WTC11 (cell line): Measurements from ENCODE around the gene CALM3. TPM values are rescaled to one million over a fixed set of nuclear protein-coding genes. Genes with fewer than 3 reads are reported as not detected.
A peak's percentile ranks its signal among the peaks of the same experiment; 100 is the strongest.
"Not testable (repeated sequence)": the region's sequence is repeated elsewhere in the genome, so short reads cannot be mapped to it uniquely, and the experiment has no call there.

Experiments used
- ATAC-seq: fragments of 200-7000 bp; cut with Tn5 transposase; 2 replicates; pipeline ENCODE4 v1.10.0; 2021; ENCODE audit warnings: mild to moderate bottlenecking, moderate library complexity
- CTCF ChIA-PET: fragments of 300-600 bp; sonication (Branson Sonifier 250); formaldehyde crosslinking; loops from one replicate; lab custom pipeline; 2021; ENCODE audit warnings: antibody characterized with exemption; lab: Charles Lee
- POLR2A ChIA-PET: fragments of 350-600 bp; sonication (Branson Sonifier 250); formaldehyde crosslinking; loops from one replicate; lab custom pipeline; 2021; ENCODE audit warnings: antibody characterized with exemption; lab: Charles Lee
- DNase-seq: peaks from one replicate; pipeline ENCODE4 v3.0.0; 2021; ENCODE audit warnings: low spot score
- H3K27ac Mint-ChIP-seq: 2 replicates; pipeline ENCODE4 v1.8.0; 2021; ENCODE audit warnings: mixed read lengths
- H3K27me3 Mint-ChIP-seq: 2 replicates; pipeline ENCODE4 v1.8.0; 2021; ENCODE audit warnings: low read depth, mild to moderate bottlenecking, moderate library complexity, mixed read lengths
- H3K36me3 Mint-ChIP-seq: 2 replicates; pipeline ENCODE4 v1.8.0; 2021; ENCODE audit warnings: mixed read lengths
- H3K4me1 Mint-ChIP-seq: 2 replicates; pipeline ENCODE4 v1.8.0; 2022; ENCODE audit warnings: mixed read lengths
- H3K4me3 Mint-ChIP-seq: 2 replicates; pipeline ENCODE4 v1.8.0; 2021; ENCODE audit warnings: mild to moderate bottlenecking, moderate library complexity, mixed read lengths
- H3K9me3 Mint-ChIP-seq: 2 replicates; pipeline ENCODE4 v1.8.0; 2021; ENCODE audit warnings: mixed read lengths
- CREM ChIP-seq: sonication (generic); formaldehyde crosslinking; IDR thresholded peaks from 2 replicates; pipeline ENCODE4 v1.8.1; 2022; ENCODE audit warnings: mild to moderate bottlenecking, missing genetic modification reagents, moderate library complexity
- FOXJ3 ChIP-seq: sonication (generic); formaldehyde crosslinking; IDR thresholded peaks from 2 replicates; pipeline ENCODE4 v1.9.0; 2021; ENCODE audit warnings: missing genetic modification reagents, mild to moderate bottlenecking, borderline replicate concordance
- HMGA2 ChIP-seq: fragments of 250-450 bp; sonication (Bioruptor Pico); IDR thresholded peaks from 2 replicates; pipeline ENCODE4 v1.4.0; 2021; ENCODE audit warnings: mild to moderate bottlenecking, moderate library complexity
- MYBL2 ChIP-seq: sonication (generic); formaldehyde crosslinking; IDR thresholded peaks from 2 replicates; pipeline ENCODE4 v1.8.1; 2023; ENCODE audit warnings: mild to moderate bottlenecking, moderate library complexity, missing genetic modification reagents
- NFATC4 ChIP-seq: fragments of 250-450 bp; sonication (Bioruptor Pico); IDR thresholded peaks from 2 replicates; pipeline ENCODE4 v1.9.0; 2021; ENCODE audit warnings: mild to moderate bottlenecking
- NR3C1 ChIP-seq: sonication (generic); formaldehyde crosslinking; conservative IDR thresholded peaks from 2 replicates; pipeline ENCODE4 v1.8.1; 2023; ENCODE audit warnings: low read depth, mild to moderate bottlenecking, missing genetic modification reagents
- SP1 ChIP-seq: sonication (generic); formaldehyde crosslinking; conservative IDR thresholded peaks from 2 replicates; pipeline ENCODE4 v1.8.1; 2022; ENCODE audit warnings: missing genetic modification reagents
- TEAD1 ChIP-seq: sonication (generic); formaldehyde crosslinking; IDR thresholded peaks from 2 replicates; pipeline ENCODE4 v1.8.0; 2022; ENCODE audit warnings: mild to moderate bottlenecking, missing genetic modification reagents
- ZNF317 ChIP-seq: sonication (generic); formaldehyde crosslinking; IDR thresholded peaks from 2 replicates; pipeline ENCODE4 v1.8.1; 2023; ENCODE audit warnings: low read depth, mild to moderate bottlenecking, moderate library complexity, missing genetic modification reagents, borderline replicate concordance
- total RNA-seq: library from RNA; stranded (reverse); gene quantifications from 3 replicates; pipeline ENCODE4 v1.2.3, GENCODE V29; 2021
- TF ChIP-seq, protein P1 (sequence below): sonication (generic); formaldehyde crosslinking; IDR thresholded peaks from 2 replicates; pipeline ENCODE4 v1.8.1; 2023; ENCODE audit warnings: mild to moderate bottlenecking, missing genetic modification reagents, moderate library complexity
- TF ChIP-seq, protein P2 (sequence below): sonication (generic); formaldehyde crosslinking; IDR thresholded peaks from 2 replicates; pipeline ENCODE4 v1.8.1; 2023; ENCODE audit warnings: mild to moderate bottlenecking, missing genetic modification reagents
- TF ChIP-seq, protein P3 (sequence below): fragments of 250-450 bp; sonication (Bioruptor Pico); IDR thresholded peaks from 2 replicates; pipeline ENCODE4 v1.9.0; 2021; ENCODE audit warnings: mild to moderate bottlenecking, borderline replicate concordance
- TF ChIP-seq, protein P4 (sequence below): sonication (generic); formaldehyde crosslinking; IDR thresholded peaks from 2 replicates; pipeline ENCODE4 v1.8.0; 2022; ENCODE audit warnings: mild to moderate bottlenecking, missing genetic modification reagents
- TF ChIP-seq, protein P5 (sequence below): sonication (generic); formaldehyde crosslinking; IDR thresholded peaks from 2 replicates; pipeline ENCODE4 v1.8.0; 2023; ENCODE audit warnings: missing genetic modification reagents
- TF ChIP-seq, protein P6 (sequence below): sonication (generic); formaldehyde crosslinking; IDR thresholded peaks from 2 replicates; pipeline ENCODE4 v1.8.0; 2022; ENCODE audit warnings: mild to moderate bottlenecking, missing genetic modification reagents
- TF ChIP-seq, protein P7 (sequence below): fragments of 250-450 bp; sonication (Bioruptor Pico); IDR thresholded peaks from 2 replicates; pipeline ENCODE4 v1.9.0; 2021; ENCODE audit warnings: mild to moderate bottlenecking

The CALM3 gene
- total RNA-seq, 1 experiment from 2014 or later = 306 TPM

DNA sequence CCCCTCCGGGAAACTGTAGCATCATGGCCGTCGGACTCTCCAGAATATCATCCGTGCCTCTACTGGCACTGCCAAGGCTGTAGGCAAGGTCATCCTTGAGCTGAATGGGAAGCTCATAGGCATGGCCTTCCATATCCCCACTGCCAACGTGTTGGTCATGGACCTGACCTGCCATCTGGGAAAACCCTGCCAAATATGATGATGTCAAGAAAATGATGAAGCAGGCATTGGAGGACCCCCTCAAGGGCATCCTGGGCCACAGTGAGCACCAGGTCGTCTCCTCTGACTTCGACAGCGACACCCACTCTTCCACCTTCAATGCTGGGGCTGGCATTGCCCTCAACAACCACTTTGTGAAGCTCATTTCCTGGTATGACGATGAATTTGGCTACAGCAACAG, 41.9 kb upstream of the CALM3 start (continued):
- TF ChIP-seq, protein P1, sequence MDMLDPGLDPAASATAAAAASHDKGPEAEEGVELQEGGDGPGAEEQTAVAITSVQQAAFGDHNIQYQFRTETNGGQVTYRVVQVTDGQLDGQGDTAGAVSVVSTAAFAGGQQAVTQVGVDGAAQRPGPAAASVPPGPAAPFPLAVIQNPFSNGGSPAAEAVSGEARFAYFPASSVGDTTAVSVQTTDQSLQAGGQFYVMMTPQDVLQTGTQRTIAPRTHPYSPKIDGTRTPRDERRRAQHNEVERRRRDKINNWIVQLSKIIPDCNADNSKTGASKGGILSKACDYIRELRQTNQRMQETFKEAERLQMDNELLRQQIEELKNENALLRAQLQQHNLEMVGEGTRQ (CRISPR knock-in tag) = no peak

DNA sequence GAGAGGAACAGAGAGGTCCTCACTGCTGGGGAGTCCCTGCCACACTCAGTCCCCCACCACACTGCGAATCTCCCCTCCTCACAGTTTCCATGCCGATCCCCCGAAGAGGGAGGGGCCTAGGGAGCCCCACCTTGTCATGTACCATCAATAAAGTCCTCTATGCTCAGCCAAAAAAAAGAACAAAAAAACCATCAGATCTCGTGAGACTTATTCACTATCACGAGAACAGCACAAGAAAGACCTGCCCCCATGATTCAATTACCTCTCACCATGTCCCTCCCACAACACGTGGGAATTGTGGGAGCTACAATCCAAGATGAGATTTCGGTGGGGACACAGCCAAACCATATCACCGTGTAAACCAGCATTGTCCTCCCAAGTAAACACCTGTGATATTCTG, 41.5 kb upstream of the CALM3 start:
- H3K9me3 Mint-ChIP-seq = peaks cover 20% of the 10 kb centered on the region
- CTCF ChIA-PET = interaction anchor here (0.7 kb wide), 1 partner anchor 31 kb away, joined by 4 read pairs; no protein-coding TSS in a partner anchor
- H3K4me3 Mint-ChIP-seq, H3K36me3 Mint-ChIP-seq, H3K27me3 Mint-ChIP-seq, H3K4me1 Mint-ChIP-seq, POLR2A ChIA-PET, DNase-seq, ATAC-seq, H3K27ac Mint-ChIP-seq: not testable (repeated sequence)

DNA sequence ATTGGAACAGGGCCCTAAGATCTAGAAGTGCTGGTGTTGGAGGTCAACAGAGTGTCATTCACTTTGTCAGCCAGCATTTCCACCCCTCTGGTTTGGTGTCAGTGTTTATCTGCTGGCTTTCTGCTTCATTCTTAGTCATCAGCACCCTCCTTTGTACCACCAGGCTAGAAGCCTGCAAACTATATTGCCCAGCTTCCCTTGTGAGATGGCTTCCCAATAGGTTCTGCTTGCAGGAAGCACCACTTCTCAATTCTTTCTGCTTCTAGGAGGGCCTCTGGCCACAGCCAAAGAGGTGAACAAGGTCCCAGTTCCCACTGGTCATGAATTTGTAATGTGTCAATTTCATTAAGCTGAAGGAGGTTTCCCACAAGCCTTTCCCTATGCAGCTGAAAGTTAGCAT, 36.4 kb upstream of the CALM3 start:
- Mint-ChIP-seq H3K4me3 (no peak overlapping the region), H3K9me3 (peaks cover 4% of the 10 kb centered on the region), H3K4me1 (no peaks in the 10 kb centered on the region), H3K36me3 (no peaks in the 10 kb centered on the region), H3K27me3 (no peaks in the 10 kb centered on the region; the same call in 1 of the 2 replicates), H3K27ac (no peak overlapping the region)
- no peak for TF ChIP-seq SP1 (CRISPR knock-in tag)
- TF ChIP-seq, protein P2, sequence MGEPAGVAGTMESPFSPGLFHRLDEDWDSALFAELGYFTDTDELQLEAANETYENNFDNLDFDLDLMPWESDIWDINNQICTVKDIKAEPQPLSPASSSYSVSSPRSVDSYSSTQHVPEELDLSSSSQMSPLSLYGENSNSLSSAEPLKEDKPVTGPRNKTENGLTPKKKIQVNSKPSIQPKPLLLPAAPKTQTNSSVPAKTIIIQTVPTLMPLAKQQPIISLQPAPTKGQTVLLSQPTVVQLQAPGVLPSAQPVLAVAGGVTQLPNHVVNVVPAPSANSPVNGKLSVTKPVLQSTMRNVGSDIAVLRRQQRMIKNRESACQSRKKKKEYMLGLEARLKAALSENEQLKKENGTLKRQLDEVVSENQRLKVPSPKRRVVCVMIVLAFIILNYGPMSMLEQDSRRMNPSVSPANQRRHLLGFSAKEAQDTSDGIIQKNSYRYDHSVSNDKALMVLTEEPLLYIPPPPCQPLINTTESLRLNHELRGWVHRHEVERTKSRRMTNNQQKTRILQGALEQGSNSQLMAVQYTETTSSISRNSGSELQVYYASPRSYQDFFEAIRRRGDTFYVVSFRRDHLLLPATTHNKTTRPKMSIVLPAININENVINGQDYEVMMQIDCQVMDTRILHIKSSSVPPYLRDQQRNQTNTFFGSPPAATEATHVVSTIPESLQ (CRISPR knock-in tag) = no peak
- TF ChIP-seq NFATC4 (CRISPR knock-in tag) = no peak
- DNase-seq (no peak), ATAC-seq (no peak)
- CTCF ChIA-PET = interaction anchor here (0.8 to 1.6 kb wide), 4 partner anchors 27 to 97 kb away, joined by 3 to 4 read pairs (median 3); no protein-coding TSS in a partner anchor
- POLR2A ChIA-PET = no interaction called here

DNA sequence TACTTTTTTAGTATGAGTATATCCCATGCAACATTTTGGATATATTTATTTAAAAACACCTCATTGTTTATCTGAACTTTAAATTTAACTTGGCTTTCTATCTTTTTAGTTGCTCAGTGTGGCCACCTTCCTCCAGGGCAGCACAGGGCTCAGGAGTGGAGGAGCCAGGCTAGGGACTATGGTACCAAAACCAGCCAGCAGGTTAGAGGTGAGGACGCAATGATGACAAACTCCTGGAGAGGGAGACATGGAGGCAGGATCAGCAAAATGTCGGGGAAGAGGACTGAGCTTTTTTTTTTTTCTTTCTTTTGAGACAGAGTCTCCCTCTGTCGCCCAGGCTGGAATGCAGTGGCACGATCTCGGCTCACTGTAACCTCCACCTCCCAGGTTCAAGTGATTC, 29.6 kb upstream of the CALM3 start:
- Mint-ChIP-seq H3K9me3 (no peaks in the 10 kb centered on the region), H3K27ac (no peak overlapping the region), H3K36me3 (no peaks in the 10 kb centered on the region), H3K4me3 (no peak overlapping the region), H3K27me3 (peaks cover 10% of the 10 kb centered on the region), H3K4me1 (peaks cover 6% of the 10 kb centered on the region; the same call in 1 of the 2 replicates)
- peak; percentile 61 for DNase-seq
- ChIA-PET CTCF (interaction anchor here (0.9 to 2.0 kb wide), 19 partner anchors 9 to 182 kb away, joined by 3 to 21 read pairs (median 5); partner anchors contain the start of genes CALM3 and DACT3), POLR2A (interaction anchor here (0.6 to 1.0 kb wide), 2 partner anchors 29 to 262 kb away, joined by 4 read pairs; no protein-coding TSS in a partner anchor)
- ATAC-seq = peak; percentile 100
- TF ChIP-seq CREM (CRISPR knock-in tag) = no peak
- TF ChIP-seq HMGA2 (CRISPR knock-in tag) = no peak
- TF ChIP-seq, protein P3, sequence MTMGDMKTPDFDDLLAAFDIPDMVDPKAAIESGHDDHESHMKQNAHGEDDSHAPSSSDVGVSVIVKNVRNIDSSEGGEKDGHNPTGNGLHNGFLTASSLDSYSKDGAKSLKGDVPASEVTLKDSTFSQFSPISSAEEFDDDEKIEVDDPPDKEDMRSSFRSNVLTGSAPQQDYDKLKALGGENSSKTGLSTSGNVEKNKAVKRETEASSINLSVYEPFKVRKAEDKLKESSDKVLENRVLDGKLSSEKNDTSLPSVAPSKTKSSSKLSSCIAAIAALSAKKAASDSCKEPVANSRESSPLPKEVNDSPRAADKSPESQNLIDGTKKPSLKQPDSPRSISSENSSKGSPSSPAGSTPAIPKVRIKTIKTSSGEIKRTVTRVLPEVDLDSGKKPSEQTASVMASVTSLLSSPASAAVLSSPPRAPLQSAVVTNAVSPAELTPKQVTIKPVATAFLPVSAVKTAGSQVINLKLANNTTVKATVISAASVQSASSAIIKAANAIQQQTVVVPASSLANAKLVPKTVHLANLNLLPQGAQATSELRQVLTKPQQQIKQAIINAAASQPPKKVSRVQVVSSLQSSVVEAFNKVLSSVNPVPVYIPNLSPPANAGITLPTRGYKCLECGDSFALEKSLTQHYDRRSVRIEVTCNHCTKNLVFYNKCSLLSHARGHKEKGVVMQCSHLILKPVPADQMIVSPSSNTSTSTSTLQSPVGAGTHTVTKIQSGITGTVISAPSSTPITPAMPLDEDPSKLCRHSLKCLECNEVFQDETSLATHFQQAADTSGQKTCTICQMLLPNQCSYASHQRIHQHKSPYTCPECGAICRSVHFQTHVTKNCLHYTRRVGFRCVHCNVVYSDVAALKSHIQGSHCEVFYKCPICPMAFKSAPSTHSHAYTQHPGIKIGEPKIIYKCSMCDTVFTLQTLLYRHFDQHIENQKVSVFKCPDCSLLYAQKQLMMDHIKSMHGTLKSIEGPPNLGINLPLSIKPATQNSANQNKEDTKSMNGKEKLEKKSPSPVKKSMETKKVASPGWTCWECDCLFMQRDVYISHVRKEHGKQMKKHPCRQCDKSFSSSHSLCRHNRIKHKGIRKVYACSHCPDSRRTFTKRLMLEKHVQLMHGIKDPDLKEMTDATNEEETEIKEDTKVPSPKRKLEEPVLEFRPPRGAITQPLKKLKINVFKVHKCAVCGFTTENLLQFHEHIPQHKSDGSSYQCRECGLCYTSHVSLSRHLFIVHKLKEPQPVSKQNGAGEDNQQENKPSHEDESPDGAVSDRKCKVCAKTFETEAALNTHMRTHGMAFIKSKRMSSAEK = no peak
- no peak for TF ChIP-seq ZNF317 (CRISPR knock-in tag)
- TF ChIP-seq, protein P4, sequence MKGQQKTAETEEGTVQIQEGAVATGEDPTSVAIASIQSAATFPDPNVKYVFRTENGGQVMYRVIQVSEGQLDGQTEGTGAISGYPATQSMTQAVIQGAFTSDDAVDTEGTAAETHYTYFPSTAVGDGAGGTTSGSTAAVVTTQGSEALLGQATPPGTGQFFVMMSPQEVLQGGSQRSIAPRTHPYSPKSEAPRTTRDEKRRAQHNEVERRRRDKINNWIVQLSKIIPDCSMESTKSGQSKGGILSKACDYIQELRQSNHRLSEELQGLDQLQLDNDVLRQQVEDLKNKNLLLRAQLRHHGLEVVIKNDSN = no peak
- no peak for TF ChIP-seq TEAD1 (CRISPR knock-in tag)
- TF ChIP-seq, protein P5, sequence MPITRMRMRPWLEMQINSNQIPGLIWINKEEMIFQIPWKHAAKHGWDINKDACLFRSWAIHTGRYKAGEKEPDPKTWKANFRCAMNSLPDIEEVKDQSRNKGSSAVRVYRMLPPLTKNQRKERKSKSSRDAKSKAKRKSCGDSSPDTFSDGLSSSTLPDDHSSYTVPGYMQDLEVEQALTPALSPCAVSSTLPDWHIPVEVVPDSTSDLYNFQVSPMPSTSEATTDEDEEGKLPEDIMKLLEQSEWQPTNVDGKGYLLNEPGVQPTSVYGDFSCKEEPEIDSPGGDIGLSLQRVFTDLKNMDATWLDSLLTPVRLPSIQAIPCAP (CRISPR knock-in tag) = no peak
- TF ChIP-seq FOXJ3 (CRISPR knock-in tag) = no peak
- no peak for TF ChIP-seq NFATC4 (CRISPR knock-in tag)
- no peak for TF ChIP-seq NR3C1 (CRISPR knock-in tag)
- TF ChIP-seq, protein P6, sequence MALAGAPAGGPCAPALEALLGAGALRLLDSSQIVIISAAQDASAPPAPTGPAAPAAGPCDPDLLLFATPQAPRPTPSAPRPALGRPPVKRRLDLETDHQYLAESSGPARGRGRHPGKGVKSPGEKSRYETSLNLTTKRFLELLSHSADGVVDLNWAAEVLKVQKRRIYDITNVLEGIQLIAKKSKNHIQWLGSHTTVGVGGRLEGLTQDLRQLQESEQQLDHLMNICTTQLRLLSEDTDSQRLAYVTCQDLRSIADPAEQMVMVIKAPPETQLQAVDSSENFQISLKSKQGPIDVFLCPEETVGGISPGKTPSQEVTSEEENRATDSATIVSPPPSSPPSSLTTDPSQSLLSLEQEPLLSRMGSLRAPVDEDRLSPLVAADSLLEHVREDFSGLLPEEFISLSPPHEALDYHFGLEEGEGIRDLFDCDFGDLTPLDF (CRISPR knock-in tag) = no peak
- TF ChIP-seq MYBL2 (CRISPR knock-in tag) = no peak
- TF ChIP-seq, protein P7, sequence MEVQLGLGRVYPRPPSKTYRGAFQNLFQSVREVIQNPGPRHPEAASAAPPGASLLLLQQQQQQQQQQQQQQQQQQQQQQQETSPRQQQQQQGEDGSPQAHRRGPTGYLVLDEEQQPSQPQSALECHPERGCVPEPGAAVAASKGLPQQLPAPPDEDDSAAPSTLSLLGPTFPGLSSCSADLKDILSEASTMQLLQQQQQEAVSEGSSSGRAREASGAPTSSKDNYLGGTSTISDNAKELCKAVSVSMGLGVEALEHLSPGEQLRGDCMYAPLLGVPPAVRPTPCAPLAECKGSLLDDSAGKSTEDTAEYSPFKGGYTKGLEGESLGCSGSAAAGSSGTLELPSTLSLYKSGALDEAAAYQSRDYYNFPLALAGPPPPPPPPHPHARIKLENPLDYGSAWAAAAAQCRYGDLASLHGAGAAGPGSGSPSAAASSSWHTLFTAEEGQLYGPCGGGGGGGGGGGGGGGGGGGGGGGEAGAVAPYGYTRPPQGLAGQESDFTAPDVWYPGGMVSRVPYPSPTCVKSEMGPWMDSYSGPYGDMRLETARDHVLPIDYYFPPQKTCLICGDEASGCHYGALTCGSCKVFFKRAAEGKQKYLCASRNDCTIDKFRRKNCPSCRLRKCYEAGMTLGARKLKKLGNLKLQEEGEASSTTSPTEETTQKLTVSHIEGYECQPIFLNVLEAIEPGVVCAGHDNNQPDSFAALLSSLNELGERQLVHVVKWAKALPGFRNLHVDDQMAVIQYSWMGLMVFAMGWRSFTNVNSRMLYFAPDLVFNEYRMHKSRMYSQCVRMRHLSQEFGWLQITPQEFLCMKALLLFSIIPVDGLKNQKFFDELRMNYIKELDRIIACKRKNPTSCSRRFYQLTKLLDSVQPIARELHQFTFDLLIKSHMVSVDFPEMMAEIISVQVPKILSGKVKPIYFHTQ (CRISPR knock-in tag) = no peak
